PC-3 (cell line): ENCODE data around the gene MED13L.

Experiments
- EZH2 ChIP-seq: fragments of 300-600 bp; sonication (generic); IDR thresholded peaks from one replicate; pipeline ENCODE4 v1.6.1; 2017; ENCODE audit warnings: antibody characterized with exemption, mild to moderate bottlenecking, low read length; ENCODE audit not compliant: unreplicated experiment
- EZH2phosphoT487 ChIP-seq: fragments of 300-600 bp; sonication (generic); IDR thresholded peaks from 2 replicates; pipeline ENCODE4 v1.6.1; 2018; ENCODE audit warnings: mild to moderate bottlenecking, antibody characterized with exemption, low read length, borderline replicate concordance
- TF ChIP-seq, protein P1 (sequence below): fragments of 300-600 bp; sonication (generic); conservative IDR thresholded peaks from 2 replicates; pipeline ENCODE4 v1.5.1; 2017; ENCODE audit warnings: antibody characterized with exemption, low read depth, mild to moderate bottlenecking, low read length

DNA sequence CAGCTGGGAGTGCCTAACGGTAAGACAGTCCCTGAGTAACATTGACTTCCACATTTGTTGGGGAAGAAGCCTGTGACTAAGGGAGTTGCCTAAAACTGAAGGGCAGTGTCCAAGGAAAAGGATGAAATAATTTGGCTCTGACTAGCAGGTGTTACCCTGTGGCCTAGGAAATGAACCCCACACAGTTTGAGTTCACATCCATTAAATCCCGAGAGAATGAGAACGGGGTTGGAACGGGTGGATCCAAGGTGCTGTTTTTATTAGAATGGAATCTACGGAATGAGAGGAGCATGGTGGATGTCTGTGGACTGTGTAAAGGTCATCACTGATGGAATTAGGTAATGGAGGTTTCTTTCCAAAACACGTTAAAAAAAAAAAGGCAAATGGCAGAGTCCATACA lies 324.0 kb downstream of the MED13L start:
- TF ChIP-seq, protein P1, sequence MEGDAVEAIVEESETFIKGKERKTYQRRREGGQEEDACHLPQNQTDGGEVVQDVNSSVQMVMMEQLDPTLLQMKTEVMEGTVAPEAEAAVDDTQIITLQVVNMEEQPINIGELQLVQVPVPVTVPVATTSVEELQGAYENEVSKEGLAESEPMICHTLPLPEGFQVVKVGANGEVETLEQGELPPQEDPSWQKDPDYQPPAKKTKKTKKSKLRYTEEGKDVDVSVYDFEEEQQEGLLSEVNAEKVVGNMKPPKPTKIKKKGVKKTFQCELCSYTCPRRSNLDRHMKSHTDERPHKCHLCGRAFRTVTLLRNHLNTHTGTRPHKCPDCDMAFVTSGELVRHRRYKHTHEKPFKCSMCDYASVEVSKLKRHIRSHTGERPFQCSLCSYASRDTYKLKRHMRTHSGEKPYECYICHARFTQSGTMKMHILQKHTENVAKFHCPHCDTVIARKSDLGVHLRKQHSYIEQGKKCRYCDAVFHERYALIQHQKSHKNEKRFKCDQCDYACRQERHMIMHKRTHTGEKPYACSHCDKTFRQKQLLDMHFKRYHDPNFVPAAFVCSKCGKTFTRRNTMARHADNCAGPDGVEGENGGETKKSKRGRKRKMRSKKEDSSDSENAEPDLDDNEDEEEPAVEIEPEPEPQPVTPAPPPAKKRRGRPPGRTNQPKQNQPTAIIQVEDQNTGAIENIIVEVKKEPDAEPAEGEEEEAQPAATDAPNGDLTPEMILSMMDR = no peak
- TF ChIP-seq EZH2 = no peak
- TF ChIP-seq EZH2phosphoT487 = no peak
